OCI-LY3 (cell line): ENCODE results near the gene ITGB1.

Experiments
- CTCF ChIP-seq: fragments of 200-600, 300-600 bp; sonication (generic); IDR thresholded peaks from 2 replicates; pipeline ENCODE4 v1.5.1; 2014; ENCODE audit warnings: antibody characterized with exemption, low read length, low read depth
- EZH2phosphoT487 ChIP-seq: fragments of 200-600 bp; shearing (Covaris generic); IDR thresholded peaks from 2 replicates; pipeline ENCODE4 v1.6.1; 2018; ENCODE audit warnings: antibody characterized with exemption, mixed run types, low read depth

GRCh38 chr10:32980242-32980557 lies 22.2 kb upstream of the ITGB1 start:
- TF ChIP-seq CTCF (no peak), EZH2phosphoT487 (no peak)
